Measurements from ENCODE around the gene MBTPS2.
"Not testable (repeated sequence)": the region's sequence is repeated elsewhere in the genome, so short reads cannot be mapped to it uniquely, and the experiment has no call there.

The MBTPS2 gene

GRCh38 chrX:21839334-21840192 is at the start of gene MBTPS2:
TSS of gene MBTPS2 (plus strand) at chrX:21839617. CDS start at chrX:21839735, 118 bp downstream.
- peak; percentile 73 for DNase-seq

- DNase-seq = peak; percentile 61
Observed at GRCh38 chrX:21798677-21799219, 40.7 kb upstream of the MBTPS2 start.

GRCh38 chrX:21799767-21800166 is 39.6 kb upstream of the MBTPS2 start:
- no peak for DNase-seq

- DNase-seq = no peak
Observed at GRCh38 chrX:21800344-21800770, 39.1 kb upstream of the MBTPS2 start.

GRCh38 chrX:21802054-21802670 is 37.3 kb upstream of the MBTPS2 start:
- DNase-seq = no peak

GRCh38 chrX:21802839-21803238 is 36.6 kb upstream of the MBTPS2 start:
- no peak for DNase-seq

- DNase-seq = no peak
Observed at GRCh38 chrX:21806691-21807090, 32.7 kb upstream of the MBTPS2 start.

- no peak for DNase-seq
Observed at GRCh38 chrX:21811832-21812231, 27.6 kb upstream of the MBTPS2 start.

GRCh38 chrX:21812628-21813027 is 26.8 kb upstream of the MBTPS2 start:
- no peak for DNase-seq

- no peak for DNase-seq
Observed at GRCh38 chrX:21813612-21814368, 25.6 kb upstream of the MBTPS2 start.

GRCh38 chrX:21816136-21816535 is 23.3 kb upstream of the MBTPS2 start:
- DNase-seq = no peak

GRCh38 chrX:21820170-21820569 is 19.2 kb upstream of the MBTPS2 start:
- DNase-seq = not testable (repeated sequence)

- no peak for DNase-seq
Observed at GRCh38 chrX:21821875-21822274, 17.5 kb upstream of the MBTPS2 start.

GRCh38 chrX:21831496-21831895 is 7.9 kb upstream of the MBTPS2 start:
- DNase-seq = no peak

GRCh38 chrX:21837056-21837455 is 2.4 kb upstream of the MBTPS2 start:
- no peak for DNase-seq

- no peak for DNase-seq
Observed at GRCh38 chrX:21838937-21839333, 482 bp upstream of the MBTPS2 start.

GRCh38 chrX:21840193-21840545 is 752 bp downstream of the MBTPS2 start:
- DNase-seq = no peak

GRCh38 chrX:21843179-21843578 is 3.8 kb downstream of the MBTPS2 start:
- DNase-seq = no peak

- no peak for DNase-seq
Observed at GRCh38 chrX:21845096-21845495, 5.7 kb downstream of the MBTPS2 start.

- no peak for DNase-seq
Observed at GRCh38 chrX:21847342-21847741, 7.9 kb downstream of the MBTPS2 start.

GRCh38 chrX:21853578-21853977 is 14.2 kb downstream of the MBTPS2 start:
- DNase-seq = no peak

GRCh38 chrX:21855937-21856415 is 16.6 kb downstream of the MBTPS2 start, which contains the start of gene YY2:
TSS of gene YY2 (plus strand) at chrX:21855987. CDS start at chrX:21856485, 498 bp downstream.
- no peak for DNase-seq

GRCh38 chrX:21856504-21856903 is 17.1 kb downstream of the MBTPS2 start:
- no peak for DNase-seq

Data from COR-L47 (cell line).